OCI-LY1 (cell line): Measurements from ENCODE around the gene BRF1.

ENCODE experiments used
- H2AFZ ChIP-seq: fragments of 200-600 bp; sonication (generic), shearing (Covaris generic); 2 replicates; pipeline ENCODE4 v1.6.0; 2014; ENCODE audit warnings: antibody characterized with exemption, mild to moderate bottlenecking, low read length
- H3F3A ChIP-seq: fragments of 200-600 bp; sonication (generic), shearing (Covaris generic); 2 replicates; pipeline ENCODE4 v1.6.0; 2014; ENCODE audit warnings: mild to moderate bottlenecking, antibody characterized with exemption, low read length, moderate library complexity; ENCODE audit not compliant: insufficient read depth
- H3K27ac ChIP-seq: fragments of 200-600 bp; sonication (generic); 2 replicates; pipeline ENCODE4 v1.5.1; 2014; ENCODE audit warnings: low read length, mixed run types, mild to moderate bottlenecking, low read depth; ENCODE audit not compliant: poor library complexity, severe bottlenecking
- H3K27me3 ChIP-seq: fragments of 200-600 bp; sonication (generic); 2 replicates; pipeline ENCODE4 v1.6.0; 2014; ENCODE audit warnings: antibody characterized with exemption, mild to moderate bottlenecking, low read length, moderate library complexity; ENCODE audit not compliant: insufficient read depth
- H3K36me3 ChIP-seq: fragments of 200-600 bp; sonication (generic); 2 replicates; pipeline ENCODE4 v1.6.1; 2014; ENCODE audit warnings: mild to moderate bottlenecking, antibody characterized with exemption, low read length, moderate library complexity, mixed read lengths; ENCODE audit not compliant: insufficient read depth
- H3K4me1 ChIP-seq: fragments of 200-600 bp; sonication (generic); 2 replicates; pipeline ENCODE4 v1.5.1; 2014; ENCODE audit warnings: mild to moderate bottlenecking, low read length, moderate library complexity; ENCODE audit not compliant: insufficient read depth, severe bottlenecking
- H3K4me2 ChIP-seq: fragments of 200-600 bp; sonication (generic), shearing (Covaris generic); 2 replicates; pipeline ENCODE4 v1.6.1; 2014; ENCODE audit warnings: low read length
- H3K4me3 ChIP-seq: fragments of 200-600 bp; sonication (generic); 2 replicates; pipeline ENCODE4 v1.5.1; 2014; ENCODE audit warnings: low read length, low read depth, mild to moderate bottlenecking, mixed read lengths; ENCODE audit not compliant: poor library complexity, severe bottlenecking
- H3K79me2 ChIP-seq: fragments of 200-600 bp; shearing (Covaris generic); 2 replicates; pipeline ENCODE4 v1.6.1; 2016; ENCODE audit warnings: mixed run types, low read length, mixed read lengths; ENCODE audit not compliant: insufficient read depth
- H3K9ac ChIP-seq: fragments of 200-600 bp; sonication (generic), shearing (Covaris generic); 2 replicates; pipeline ENCODE4 v1.6.1; 2014; ENCODE audit warnings: mild to moderate bottlenecking, low read length, mixed read lengths
- H3K9me2 ChIP-seq: fragments of 200-600 bp; sonication (generic), shearing (Covaris generic); 2 replicates; pipeline ENCODE4 v1.6.1; 2014; ENCODE audit warnings: low read depth, mild to moderate bottlenecking, low read length, mixed read lengths
- H3K9me3 ChIP-seq: fragments of 200-600 bp; shearing (Covaris generic); 2 replicates; pipeline ENCODE4 v1.6.1; 2014; ENCODE audit warnings: low read length, mixed read lengths
- H4K20me1 ChIP-seq: fragments of 200-600 bp; sonication (generic), shearing (Covaris generic); 2 replicates; pipeline ENCODE4 v1.6.0; 2016; ENCODE audit warnings: mild to moderate bottlenecking, low read length; ENCODE audit not compliant: insufficient read depth
- EZH2 ChIP-seq: fragments of 200-600 bp; sonication (generic), shearing (Covaris generic); IDR thresholded peaks from 2 replicates; pipeline ENCODE4 v1.8.0; 2017; ENCODE audit warnings: borderline replicate concordance, mixed run types, mild to moderate bottlenecking, antibody characterized with exemption, low read length, moderate library complexity, mixed read lengths
- TF ChIP-seq, protein P1 (sequence below): fragments of 200-600 bp; sonication (generic), shearing (Covaris generic); IDR thresholded peaks from 2 replicates; pipeline ENCODE4 v1.5.1; 2017; ENCODE audit warnings: mild to moderate bottlenecking, antibody characterized with exemption, low read length, moderate library complexity, mixed read lengths

Gene BRF1

DNA sequence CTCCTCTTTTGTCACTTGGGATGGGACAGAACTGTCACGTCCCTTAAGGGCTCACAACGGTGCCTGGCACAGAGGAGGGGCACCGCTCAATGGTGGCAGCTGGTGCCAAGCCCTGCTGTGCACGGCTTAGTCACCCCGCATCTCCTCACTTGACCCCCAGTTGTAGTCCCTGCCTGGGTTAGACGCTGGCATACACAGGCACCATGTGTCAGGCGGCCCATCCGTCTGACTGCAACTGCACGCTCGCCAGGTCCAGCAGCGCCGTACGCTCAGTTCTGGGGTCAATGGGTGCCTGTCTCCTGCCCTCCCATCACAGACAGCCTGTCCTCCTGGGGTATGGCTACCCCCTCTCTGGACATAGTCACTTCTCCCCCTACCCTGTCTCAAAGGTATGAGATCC lies 12.2 kb upstream of the BRF1 start:
- Histone ChIP-seq H4K20me1 (no peaks in the 10 kb centered on the region), H3K4me3 (no peak overlapping the region), H3K36me3 (no peaks in the 10 kb centered on the region), H3K9me2 (no peaks in the 10 kb centered on the region), H2AFZ (no peak overlapping the region), H3F3A (no peaks in the 10 kb centered on the region), H3K27ac (no peak overlapping the region), H3K27me3 (peaks cover 5% of the 10 kb centered on the region; the same call in 1 of the 2 replicates), H3K79me2 (no peaks in the 10 kb centered on the region), H3K4me2 (no peak overlapping the region), H3K4me1 (peaks cover 19% of the 10 kb centered on the region), H3K9ac (no peak overlapping the region), H3K9me3 (no peaks in the 10 kb centered on the region)
- TF ChIP-seq EZH2: no peak
- TF ChIP-seq, protein P1, sequence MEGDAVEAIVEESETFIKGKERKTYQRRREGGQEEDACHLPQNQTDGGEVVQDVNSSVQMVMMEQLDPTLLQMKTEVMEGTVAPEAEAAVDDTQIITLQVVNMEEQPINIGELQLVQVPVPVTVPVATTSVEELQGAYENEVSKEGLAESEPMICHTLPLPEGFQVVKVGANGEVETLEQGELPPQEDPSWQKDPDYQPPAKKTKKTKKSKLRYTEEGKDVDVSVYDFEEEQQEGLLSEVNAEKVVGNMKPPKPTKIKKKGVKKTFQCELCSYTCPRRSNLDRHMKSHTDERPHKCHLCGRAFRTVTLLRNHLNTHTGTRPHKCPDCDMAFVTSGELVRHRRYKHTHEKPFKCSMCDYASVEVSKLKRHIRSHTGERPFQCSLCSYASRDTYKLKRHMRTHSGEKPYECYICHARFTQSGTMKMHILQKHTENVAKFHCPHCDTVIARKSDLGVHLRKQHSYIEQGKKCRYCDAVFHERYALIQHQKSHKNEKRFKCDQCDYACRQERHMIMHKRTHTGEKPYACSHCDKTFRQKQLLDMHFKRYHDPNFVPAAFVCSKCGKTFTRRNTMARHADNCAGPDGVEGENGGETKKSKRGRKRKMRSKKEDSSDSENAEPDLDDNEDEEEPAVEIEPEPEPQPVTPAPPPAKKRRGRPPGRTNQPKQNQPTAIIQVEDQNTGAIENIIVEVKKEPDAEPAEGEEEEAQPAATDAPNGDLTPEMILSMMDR: no peak

DNA sequence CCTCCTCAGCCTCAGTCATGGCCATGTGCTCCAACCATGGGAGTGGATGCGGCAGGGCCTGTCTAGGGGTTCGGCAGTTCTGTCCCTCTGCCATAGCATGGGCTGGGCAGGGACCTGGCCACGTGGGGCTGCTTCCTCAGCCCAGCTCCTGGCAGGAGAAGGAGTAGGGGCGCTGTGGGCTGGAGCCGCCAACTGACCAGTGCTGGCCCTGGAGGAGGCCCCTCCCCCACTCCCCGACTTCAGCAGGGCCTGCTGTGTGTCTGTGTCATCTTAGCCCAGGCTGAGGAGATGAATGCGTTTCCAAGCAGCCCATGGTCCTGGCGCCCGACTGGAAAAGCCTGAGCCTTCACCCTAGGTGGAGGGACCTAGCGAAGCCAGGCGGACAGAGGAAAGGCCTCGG lies 11.0 kb upstream of the BRF1 start:
- Histone ChIP-seq H2AFZ (no peak overlapping the region), H3K4me1 (peaks cover 19% of the 10 kb centered on the region), H3K9ac (no peak overlapping the region), H3K4me2 (no peak overlapping the region), H3F3A (no peaks in the 10 kb centered on the region), H3K4me3 (no peak overlapping the region), H3K27ac (no peak overlapping the region), H3K79me2 (no peaks in the 10 kb centered on the region), H3K9me2 (no peaks in the 10 kb centered on the region), H3K36me3 (no peaks in the 10 kb centered on the region), H3K27me3 (peaks cover 11% of the 10 kb centered on the region; the same call in 1 of the 2 replicates), H3K9me3 (no peaks in the 10 kb centered on the region), H4K20me1 (no peaks in the 10 kb centered on the region)
- no peak for TF ChIP-seq EZH2
- TF ChIP-seq, protein P1: no peak

DNA sequence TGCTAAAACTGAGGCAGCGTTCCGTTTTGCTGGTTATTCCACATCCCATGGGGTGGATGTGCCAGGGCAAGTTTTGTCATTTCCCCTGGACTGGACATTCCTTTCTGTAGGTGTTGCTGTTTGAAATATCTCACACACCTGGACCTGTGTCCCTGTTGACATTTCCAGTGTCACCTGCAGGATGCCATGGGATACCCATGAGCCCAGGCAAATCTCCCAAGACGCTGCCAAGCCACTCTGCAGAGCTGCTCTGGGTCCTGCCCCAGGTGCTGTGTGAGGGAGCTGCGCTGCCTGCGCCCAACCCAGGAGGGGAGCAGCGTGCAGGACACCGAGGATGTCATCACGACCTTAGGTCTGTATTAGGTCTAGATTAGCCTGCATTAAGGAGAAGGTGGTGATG lies 8.6 kb upstream of the BRF1 start:
- Histone ChIP-seq H3K27ac (no peak overlapping the region), H3K9ac (no peak overlapping the region), H4K20me1 (no peaks in the 10 kb centered on the region), H3K27me3 (peaks cover 17% of the 10 kb centered on the region; the same call in 1 of the 2 replicates), H3K4me1 (peaks cover 13% of the 10 kb centered on the region), H3K79me2 (no peaks in the 10 kb centered on the region), H3K36me3 (no peaks in the 10 kb centered on the region), H2AFZ (no peak overlapping the region), H3K9me3 (no peaks in the 10 kb centered on the region), H3F3A (no peaks in the 10 kb centered on the region), H3K4me3 (no peak overlapping the region), H3K9me2 (no peaks in the 10 kb centered on the region), H3K4me2 (no peak overlapping the region)
- no peak for TF ChIP-seq EZH2

DNA sequence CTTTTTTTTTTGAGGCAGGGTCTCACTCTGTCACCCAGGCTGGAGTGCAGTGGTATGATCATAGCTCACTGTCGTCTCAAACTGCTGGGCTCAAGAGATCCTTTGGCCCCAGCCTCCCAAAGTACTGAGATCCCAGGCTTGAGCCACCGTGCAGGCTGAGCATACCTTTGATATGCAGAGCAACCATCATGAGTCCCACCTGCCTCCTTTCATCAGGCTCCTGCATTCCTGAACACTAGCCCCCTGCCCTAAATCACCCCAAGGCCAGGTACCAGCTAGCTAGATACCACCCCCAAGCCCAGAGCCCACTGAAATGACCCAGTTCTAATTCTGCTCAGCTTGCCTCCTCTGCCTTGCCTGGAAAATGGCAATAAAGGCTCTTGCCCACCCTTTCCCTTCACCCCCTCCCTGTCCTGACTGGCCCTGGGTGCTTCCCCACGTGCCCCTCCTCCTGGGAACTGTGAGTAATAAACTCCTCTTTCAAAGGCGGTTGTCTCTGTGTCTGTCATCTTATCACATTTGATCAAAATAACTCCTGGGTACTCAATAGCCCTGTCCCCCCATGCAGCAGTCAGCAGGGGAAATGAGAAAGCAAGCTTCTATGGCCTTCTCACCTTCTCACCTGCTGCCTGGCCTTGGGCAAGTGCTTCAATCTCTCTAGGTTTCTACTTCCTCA lies 6.4 kb upstream of the BRF1 start:
- H2AFZ ChIP-seq: no peak overlapping the region
- H3K9me3 ChIP-seq: no peaks in the 10 kb centered on the region
- H3K27ac ChIP-seq: no peak overlapping the region
- no peak for TF ChIP-seq EZH2
- TF ChIP-seq, protein P1: no peak
- H3F3A ChIP-seq: no peaks in the 10 kb centered on the region
- no peaks in the 10 kb centered on the region for H3K79me2 ChIP-seq
- peaks cover 12% of the 10 kb centered on the region; the same call in 1 of the 2 replicates for H3K27me3 ChIP-seq
- no peaks in the 10 kb centered on the region for H3K9me2 ChIP-seq
- no peak overlapping the region for H3K9ac ChIP-seq
- H3K4me1 ChIP-seq: peaks cover 5% of the 10 kb centered on the region
- no peak overlapping the region for H3K4me2 ChIP-seq
- no peaks in the 10 kb centered on the region for H3K36me3 ChIP-seq
- no peaks in the 10 kb centered on the region for H4K20me1 ChIP-seq
- no peak overlapping the region for H3K4me3 ChIP-seq
